ENCODE measurements around the gene NMNAT1. TPM values are rescaled to one million over a fixed set of nuclear protein-coding genes. Genes with fewer than 3 reads are reported as not detected.

NMNAT1 gene
- total RNA-seq, 1 experiment from 2014 or later, result 2.3 TPM

DNA sequence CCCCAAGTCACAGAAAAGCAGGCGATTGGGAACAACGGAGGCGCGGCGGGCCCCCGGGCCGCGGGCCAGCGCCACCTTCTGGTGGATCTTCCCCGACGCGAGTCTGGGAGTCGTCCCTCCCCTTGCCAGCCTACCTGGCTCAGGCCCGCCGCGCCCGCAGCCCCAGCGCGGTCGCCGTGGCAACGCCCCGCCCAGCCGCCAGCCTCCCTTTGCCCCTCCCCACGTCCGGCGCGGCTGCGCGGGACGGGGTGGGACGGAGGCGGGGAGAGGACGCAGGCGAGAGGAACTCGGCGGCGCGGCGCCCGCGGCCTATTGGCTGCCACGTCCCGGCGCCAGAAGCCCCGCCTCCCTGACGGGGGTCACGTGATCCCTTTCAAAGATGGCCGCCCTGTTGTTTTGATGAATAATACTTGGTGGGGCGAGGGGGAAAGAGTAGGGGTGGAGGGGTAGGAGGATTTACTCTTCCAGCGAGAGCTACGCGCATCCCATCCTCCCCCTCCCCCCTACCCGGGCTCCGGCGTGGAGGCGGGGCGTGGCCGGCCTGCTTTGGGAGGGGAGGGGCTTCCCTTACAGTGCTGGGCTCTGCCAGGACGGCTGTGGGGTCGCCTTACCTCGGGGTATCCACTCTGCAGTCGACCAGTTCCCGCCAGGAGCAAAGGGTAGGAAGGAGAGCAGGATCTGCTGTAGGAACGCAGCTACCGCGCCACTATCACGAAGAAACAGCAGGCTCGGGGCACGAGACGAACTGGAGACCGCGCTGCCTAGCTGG, 89.5 kb downstream of the NMNAT1 start, which contains the start of gene UBE4B (continued):
- TF ChIP-seq, protein P1, sequence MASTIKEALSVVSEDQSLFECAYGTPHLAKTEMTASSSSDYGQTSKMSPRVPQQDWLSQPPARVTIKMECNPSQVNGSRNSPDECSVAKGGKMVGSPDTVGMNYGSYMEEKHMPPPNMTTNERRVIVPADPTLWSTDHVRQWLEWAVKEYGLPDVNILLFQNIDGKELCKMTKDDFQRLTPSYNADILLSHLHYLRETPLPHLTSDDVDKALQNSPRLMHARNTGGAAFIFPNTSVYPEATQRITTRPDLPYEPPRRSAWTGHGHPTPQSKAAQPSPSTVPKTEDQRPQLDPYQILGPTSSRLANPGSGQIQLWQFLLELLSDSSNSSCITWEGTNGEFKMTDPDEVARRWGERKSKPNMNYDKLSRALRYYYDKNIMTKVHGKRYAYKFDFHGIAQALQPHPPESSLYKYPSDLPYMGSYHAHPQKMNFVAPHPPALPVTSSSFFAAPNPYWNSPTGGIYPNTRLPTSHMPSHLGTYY (CRISPR knock-in tag; IDR thresholded peaks at IDR 0.05), result no peak
- TF ChIP-seq, protein P2, sequence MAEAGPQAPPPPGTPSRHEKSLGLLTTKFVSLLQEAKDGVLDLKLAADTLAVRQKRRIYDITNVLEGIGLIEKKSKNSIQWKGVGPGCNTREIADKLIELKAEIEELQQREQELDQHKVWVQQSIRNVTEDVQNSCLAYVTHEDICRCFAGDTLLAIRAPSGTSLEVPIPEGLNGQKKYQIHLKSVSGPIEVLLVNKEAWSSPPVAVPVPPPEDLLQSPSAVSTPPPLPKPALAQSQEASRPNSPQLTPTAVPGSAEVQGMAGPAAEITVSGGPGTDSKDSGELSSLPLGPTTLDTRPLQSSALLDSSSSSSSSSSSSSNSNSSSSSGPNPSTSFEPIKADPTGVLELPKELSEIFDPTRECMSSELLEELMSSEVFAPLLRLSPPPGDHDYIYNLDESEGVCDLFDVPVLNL (CRISPR knock-in tag; IDR thresholded peaks at IDR 0.05; ENCODE audit: borderline replicate concordance, low read depth), result no peak
- TF ChIP-seq GRHL2 (CRISPR knock-in tag; IDR thresholded peaks at IDR 0.05; ENCODE audit: insufficient replicate concordance, severe bottlenecking), result no peak
- TF ChIP-seq, protein P3, sequence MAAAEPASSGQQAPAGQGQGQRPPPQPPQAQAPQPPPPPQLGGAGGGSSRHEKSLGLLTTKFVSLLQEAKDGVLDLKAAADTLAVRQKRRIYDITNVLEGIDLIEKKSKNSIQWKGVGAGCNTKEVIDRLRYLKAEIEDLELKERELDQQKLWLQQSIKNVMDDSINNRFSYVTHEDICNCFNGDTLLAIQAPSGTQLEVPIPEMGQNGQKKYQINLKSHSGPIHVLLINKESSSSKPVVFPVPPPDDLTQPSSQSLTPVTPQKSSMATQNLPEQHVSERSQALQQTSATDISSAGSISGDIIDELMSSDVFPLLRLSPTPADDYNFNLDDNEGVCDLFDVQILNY (CRISPR knock-in tag; IDR thresholded peaks at IDR 0.05), result peak; percentile 90
- TF ChIP-seq, protein P4, sequence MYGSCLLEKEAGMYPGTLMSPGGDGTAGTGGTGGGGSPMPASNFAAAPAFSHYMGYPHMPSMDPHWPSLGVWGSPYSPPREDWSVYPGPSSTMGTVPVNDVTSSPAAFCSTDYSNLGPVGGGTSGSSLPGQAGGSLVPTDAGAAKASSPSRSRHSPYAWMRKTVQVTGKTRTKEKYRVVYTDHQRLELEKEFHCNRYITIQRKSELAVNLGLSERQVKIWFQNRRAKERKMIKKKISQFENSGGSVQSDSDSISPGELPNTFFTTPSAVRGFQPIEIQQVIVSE (CRISPR knock-in tag; IDR thresholded peaks at IDR 0.05; ENCODE audit: borderline replicate concordance), result no peak
- TF ChIP-seq, protein P5, sequence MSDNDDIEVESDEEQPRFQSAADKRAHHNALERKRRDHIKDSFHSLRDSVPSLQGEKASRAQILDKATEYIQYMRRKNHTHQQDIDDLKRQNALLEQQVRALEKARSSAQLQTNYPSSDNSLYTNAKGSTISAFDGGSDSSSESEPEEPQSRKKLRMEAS (CRISPR knock-in tag; IDR thresholded peaks at IDR 0.05), result no peak; the same call in none of the 2 replicates
- no peak for TF ChIP-seq ZNF671 (CRISPR knock-in tag; IDR thresholded peaks at IDR 0.05)
- TF ChIP-seq, protein P6, sequence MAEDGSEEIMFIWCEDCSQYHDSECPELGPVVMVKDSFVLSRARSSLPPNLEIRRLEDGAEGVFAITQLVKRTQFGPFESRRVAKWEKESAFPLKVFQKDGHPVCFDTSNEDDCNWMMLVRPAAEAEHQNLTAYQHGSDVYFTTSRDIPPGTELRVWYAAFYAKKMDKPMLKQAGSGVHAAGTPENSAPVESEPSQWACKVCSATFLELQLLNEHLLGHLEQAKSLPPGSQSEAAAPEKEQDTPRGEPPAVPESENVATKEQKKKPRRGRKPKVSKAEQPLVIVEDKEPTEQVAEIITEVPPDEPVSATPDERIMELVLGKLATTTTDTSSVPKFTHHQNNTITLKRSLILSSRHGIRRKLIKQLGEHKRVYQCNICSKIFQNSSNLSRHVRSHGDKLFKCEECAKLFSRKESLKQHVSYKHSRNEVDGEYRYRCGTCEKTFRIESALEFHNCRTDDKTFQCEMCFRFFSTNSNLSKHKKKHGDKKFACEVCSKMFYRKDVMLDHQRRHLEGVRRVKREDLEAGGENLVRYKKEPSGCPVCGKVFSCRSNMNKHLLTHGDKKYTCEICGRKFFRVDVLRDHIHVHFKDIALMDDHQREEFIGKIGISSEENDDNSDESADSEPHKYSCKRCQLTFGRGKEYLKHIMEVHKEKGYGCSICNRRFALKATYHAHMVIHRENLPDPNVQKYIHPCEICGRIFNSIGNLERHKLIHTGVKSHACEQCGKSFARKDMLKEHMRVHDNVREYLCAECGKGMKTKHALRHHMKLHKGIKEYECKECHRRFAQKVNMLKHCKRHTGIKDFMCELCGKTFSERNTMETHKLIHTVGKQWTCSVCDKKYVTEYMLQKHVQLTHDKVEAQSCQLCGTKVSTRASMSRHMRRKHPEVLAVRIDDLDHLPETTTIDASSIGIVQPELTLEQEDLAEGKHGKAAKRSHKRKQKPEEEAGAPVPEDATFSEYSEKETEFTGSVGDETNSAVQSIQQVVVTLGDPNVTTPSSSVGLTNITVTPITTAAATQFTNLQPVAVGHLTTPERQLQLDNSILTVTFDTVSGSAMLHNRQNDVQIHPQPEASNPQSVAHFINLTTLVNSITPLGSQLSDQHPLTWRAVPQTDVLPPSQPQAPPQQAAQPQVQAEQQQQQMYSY (CRISPR knock-in tag; IDR thresholded peaks at IDR 0.05), result no peak
- 0 out of 2 replicates have a peak, but pooled peaks have one; percentile 24 for TF ChIP-seq ZNF232 (CRISPR knock-in tag; IDR thresholded peaks at IDR 0.05)
- TF ChIP-seq EMX1 (CRISPR knock-in tag; IDR thresholded peaks at IDR 0.05), result no peak
- TF ChIP-seq, protein P7, sequence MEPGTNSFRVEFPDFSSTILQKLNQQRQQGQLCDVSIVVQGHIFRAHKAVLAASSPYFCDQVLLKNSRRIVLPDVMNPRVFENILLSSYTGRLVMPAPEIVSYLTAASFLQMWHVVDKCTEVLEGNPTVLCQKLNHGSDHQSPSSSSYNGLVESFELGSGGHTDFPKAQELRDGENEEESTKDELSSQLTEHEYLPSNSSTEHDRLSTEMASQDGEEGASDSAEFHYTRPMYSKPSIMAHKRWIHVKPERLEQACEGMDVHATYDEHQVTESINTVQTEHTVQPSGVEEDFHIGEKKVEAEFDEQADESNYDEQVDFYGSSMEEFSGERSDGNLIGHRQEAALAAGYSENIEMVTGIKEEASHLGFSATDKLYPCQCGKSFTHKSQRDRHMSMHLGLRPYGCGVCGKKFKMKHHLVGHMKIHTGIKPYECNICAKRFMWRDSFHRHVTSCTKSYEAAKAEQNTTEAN (CRISPR knock-in tag; IDR thresholded peaks at IDR 0.05), result no peak
- no peak for TF ChIP-seq NR2C2 (CRISPR knock-in tag; IDR thresholded peaks at IDR 0.05)
- peak; percentile 75; the same call in 1 of the 2 replicates for TF ChIP-seq FOXK1 (CRISPR knock-in tag; IDR thresholded peaks at IDR 0.05)
- TF ChIP-seq ZNF396 (CRISPR knock-in tag; IDR thresholded peaks at IDR 0.05; ENCODE audit: borderline replicate concordance), result no peak
- no peak for TF ChIP-seq SMAD3 (CRISPR knock-in tag; IDR thresholded peaks at IDR 0.05; ENCODE audit: borderline replicate concordance)
- no peak; the same call in 1 of the 2 replicates for TF ChIP-seq FOXP1 (CRISPR knock-in tag; IDR thresholded peaks at IDR 0.05; ENCODE audit: borderline replicate concordance)
- TF ChIP-seq, protein P8, sequence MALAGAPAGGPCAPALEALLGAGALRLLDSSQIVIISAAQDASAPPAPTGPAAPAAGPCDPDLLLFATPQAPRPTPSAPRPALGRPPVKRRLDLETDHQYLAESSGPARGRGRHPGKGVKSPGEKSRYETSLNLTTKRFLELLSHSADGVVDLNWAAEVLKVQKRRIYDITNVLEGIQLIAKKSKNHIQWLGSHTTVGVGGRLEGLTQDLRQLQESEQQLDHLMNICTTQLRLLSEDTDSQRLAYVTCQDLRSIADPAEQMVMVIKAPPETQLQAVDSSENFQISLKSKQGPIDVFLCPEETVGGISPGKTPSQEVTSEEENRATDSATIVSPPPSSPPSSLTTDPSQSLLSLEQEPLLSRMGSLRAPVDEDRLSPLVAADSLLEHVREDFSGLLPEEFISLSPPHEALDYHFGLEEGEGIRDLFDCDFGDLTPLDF (CRISPR knock-in tag; IDR thresholded peaks at IDR 0.05), result no peak
- no peak for TF ChIP-seq ESRRA (CRISPR knock-in tag; IDR thresholded peaks at IDR 0.05; ENCODE audit: borderline replicate concordance)
- TF ChIP-seq CREB1 (CRISPR knock-in tag; IDR thresholded peaks at IDR 0.05), result no peak
- no peak for TF ChIP-seq OVOL2 (CRISPR knock-in tag; IDR thresholded peaks at IDR 0.05; ENCODE audit: borderline replicate concordance)
- TF ChIP-seq TP53 (CRISPR knock-in tag; IDR thresholded peaks at IDR 0.05), result no peak
- no peak for TF ChIP-seq RELA (CRISPR knock-in tag; IDR thresholded peaks at IDR 0.05; ENCODE audit: borderline replicate concordance)
- no peak for TF ChIP-seq ZNF219 (CRISPR knock-in tag; IDR thresholded peaks at IDR 0.05; ENCODE audit: borderline replicate concordance)
- TF ChIP-seq ZNF416 (CRISPR knock-in tag; IDR thresholded peaks at IDR 0.05), result no peak
- no peak for TF ChIP-seq FOXJ3 (CRISPR knock-in tag; IDR thresholded peaks at IDR 0.05; ENCODE audit: borderline replicate concordance)
- TF ChIP-seq IRF2 (CRISPR knock-in tag; IDR thresholded peaks at IDR 0.05; ENCODE audit: borderline replicate concordance, low read depth), result no peak
- no peak for TF ChIP-seq ZBTB21 (CRISPR knock-in tag; IDR thresholded peaks at IDR 0.05; ENCODE audit: borderline replicate concordance)

All from WTC11 (cell line).